DOHH2 (cell line): Measurements from ENCODE around the gene STXBP5L.

Experiments
- H3F3A ChIP-seq: fragments of 200-600 bp; sonication (generic), shearing (Covaris generic); 2 replicates; pipeline ENCODE4 v1.6.0; 2016; ENCODE audit warnings: antibody characterized with exemption, mild to moderate bottlenecking; ENCODE audit not compliant: control insufficient read depth, insufficient read depth
- H3K27ac ChIP-seq: fragments of 200-600 bp; sonication (generic); 2 replicates; pipeline ENCODE4 v1.5.1; 2014; ENCODE audit warnings: low read depth, mild to moderate bottlenecking, low read length, moderate library complexity
- H3K27me3 ChIP-seq: fragments of 200-600 bp; sonication (generic); 2 replicates; pipeline ENCODE4 v1.6.1; 2014; ENCODE audit warnings: mild to moderate bottlenecking, low read length, mixed read lengths; ENCODE audit not compliant: control insufficient read depth
- H3K36me3 ChIP-seq: fragments of 200-600 bp; sonication (generic); 2 replicates; pipeline ENCODE4 v1.6.1; 2014; ENCODE audit warnings: mild to moderate bottlenecking, low read length, moderate library complexity, mixed read lengths; ENCODE audit not compliant: control insufficient read depth
- H3K4me1 ChIP-seq: fragments of 200-600 bp; sonication (generic); 2 replicates; pipeline ENCODE4 v1.6.1; 2014; ENCODE audit warnings: mild to moderate bottlenecking, low read length, mixed read lengths; ENCODE audit not compliant: control insufficient read depth
- H3K4me2 ChIP-seq: fragments of 200-600 bp; sonication (generic); 2 replicates; pipeline ENCODE4 v1.6.0; 2014; ENCODE audit warnings: mild to moderate bottlenecking, low read length, moderate library complexity
- H3K4me3 ChIP-seq: fragments of 200-600 bp; sonication (generic); 2 replicates; pipeline ENCODE4 v1.5.1; 2014; ENCODE audit warnings: mild to moderate bottlenecking, low read length, mixed read lengths
- H3K79me2 ChIP-seq: fragments of 200-600 bp; sonication (generic); 2 replicates; pipeline ENCODE4 v1.6.1; 2014; ENCODE audit warnings: mild to moderate bottlenecking, low read length, mixed read lengths; ENCODE audit not compliant: control insufficient read depth
- H3K9me2 ChIP-seq: fragments of 200-600 bp; sonication (generic); replicated peaks from 2 replicates; pipeline ENCODE4 v1.6.1; 2014; ENCODE audit warnings: mild to moderate bottlenecking, low read length, mixed read lengths; ENCODE audit not compliant: control insufficient read depth
- H3K9me3 ChIP-seq: fragments of 200-600 bp; sonication (generic); 2 replicates; pipeline ENCODE4 v1.6.1; 2014; ENCODE audit warnings: antibody characterized with exemption, low read length, mixed read lengths; ENCODE audit not compliant: control insufficient read depth, insufficient read depth
- H4K20me1 ChIP-seq: fragments of 200-600 bp; sonication (generic); 2 replicates; pipeline ENCODE4 v1.6.0; 2014; ENCODE audit warnings: low read depth, mild to moderate bottlenecking, antibody characterized with exemption, low read length, moderate library complexity; ENCODE audit not compliant: control insufficient read depth, insufficient read depth
- EZH2phosphoT487 ChIP-seq: fragments of 200-600 bp; sonication (generic); IDR thresholded peaks from 2 replicates; pipeline ENCODE4 v1.6.1; 2017; ENCODE audit warnings: borderline replicate concordance, mild to moderate bottlenecking, antibody characterized with exemption, low read length, moderate library complexity, mixed read lengths
- TF ChIP-seq, protein P1 (sequence below): fragments of 200-600 bp; sonication (generic); IDR thresholded peaks from one replicate; pipeline ENCODE4 v1.5.1; 2014; ENCODE audit warnings: antibody characterized with exemption, mild to moderate bottlenecking, low read depth, low read length; ENCODE audit not compliant: poor library complexity, severe bottlenecking

The STXBP5L gene

DNA sequence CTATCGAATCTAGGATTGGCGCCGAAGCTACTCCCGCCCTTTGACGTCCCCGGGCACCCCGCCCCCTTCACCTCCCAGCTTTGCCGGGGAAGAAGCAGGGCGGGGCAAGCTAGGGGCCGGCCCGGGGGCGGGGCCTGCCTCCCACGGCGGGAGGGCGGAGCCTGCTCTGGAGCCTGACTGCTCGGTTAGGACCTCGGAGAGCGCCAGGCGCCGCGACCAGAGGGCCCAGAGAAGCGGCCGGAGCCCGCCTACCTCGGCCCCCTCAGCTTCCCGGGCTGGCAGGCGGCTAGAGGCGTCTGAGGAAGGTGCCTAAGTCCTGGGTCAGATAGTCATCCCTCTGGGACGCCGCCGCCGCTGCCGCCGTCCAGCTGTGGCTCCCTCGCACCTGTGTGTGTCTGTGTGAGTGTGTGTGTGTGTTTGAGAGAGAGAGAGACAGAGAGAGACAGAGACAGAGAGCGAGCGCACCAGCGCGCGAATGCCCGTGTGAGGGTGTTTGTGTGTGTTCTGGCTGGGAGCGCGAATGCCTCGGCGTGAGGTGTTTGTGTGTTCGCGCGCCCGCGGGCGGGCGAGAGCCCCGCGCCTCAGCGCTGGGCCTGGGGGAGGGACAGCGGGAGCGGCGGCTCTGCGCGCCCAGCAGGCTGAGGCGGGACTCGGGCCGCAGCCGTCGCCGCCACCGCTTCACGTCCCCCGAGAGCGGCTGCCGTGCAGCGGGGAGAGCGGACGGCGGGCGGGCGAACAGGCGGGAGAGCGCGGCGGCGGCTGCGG lies at the start of gene STXBP5L:
Gene STXBP5L (plus strand): TSS at position 176 of the 765 bp plus-strand sequence. CDS start 1,374 bp downstream, outside the sequence.
- no peaks in the 10 kb centered on the region for H3K9me3 ChIP-seq
- peak within 1 kb of the TSS; percentile 67 for H3K4me3 ChIP-seq
- peak within 1 kb of the TSS; percentile 69 for H3K4me2 ChIP-seq
- peaks cover 30% of the 10 kb centered on the region for H3K27me3 ChIP-seq
- H3K79me2 ChIP-seq, result no peaks in the 10 kb centered on the region
- H3K36me3 ChIP-seq, result no peaks in the 10 kb centered on the region
- H3K9me2 ChIP-seq, result no peaks in the 10 kb centered on the region
- TF ChIP-seq, protein P1, sequence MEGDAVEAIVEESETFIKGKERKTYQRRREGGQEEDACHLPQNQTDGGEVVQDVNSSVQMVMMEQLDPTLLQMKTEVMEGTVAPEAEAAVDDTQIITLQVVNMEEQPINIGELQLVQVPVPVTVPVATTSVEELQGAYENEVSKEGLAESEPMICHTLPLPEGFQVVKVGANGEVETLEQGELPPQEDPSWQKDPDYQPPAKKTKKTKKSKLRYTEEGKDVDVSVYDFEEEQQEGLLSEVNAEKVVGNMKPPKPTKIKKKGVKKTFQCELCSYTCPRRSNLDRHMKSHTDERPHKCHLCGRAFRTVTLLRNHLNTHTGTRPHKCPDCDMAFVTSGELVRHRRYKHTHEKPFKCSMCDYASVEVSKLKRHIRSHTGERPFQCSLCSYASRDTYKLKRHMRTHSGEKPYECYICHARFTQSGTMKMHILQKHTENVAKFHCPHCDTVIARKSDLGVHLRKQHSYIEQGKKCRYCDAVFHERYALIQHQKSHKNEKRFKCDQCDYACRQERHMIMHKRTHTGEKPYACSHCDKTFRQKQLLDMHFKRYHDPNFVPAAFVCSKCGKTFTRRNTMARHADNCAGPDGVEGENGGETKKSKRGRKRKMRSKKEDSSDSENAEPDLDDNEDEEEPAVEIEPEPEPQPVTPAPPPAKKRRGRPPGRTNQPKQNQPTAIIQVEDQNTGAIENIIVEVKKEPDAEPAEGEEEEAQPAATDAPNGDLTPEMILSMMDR, result no peak
- TF ChIP-seq EZH2phosphoT487, result peak; percentile 50; the same call in 1 of the 2 replicates
- H3K27ac ChIP-seq, result peak within 1 kb of the TSS; percentile 53
- no peaks in the 10 kb centered on the region for H3F3A ChIP-seq
- H3K4me1 ChIP-seq, result peaks cover 10% of the 10 kb centered on the region
- no peaks in the 10 kb centered on the region for H4K20me1 ChIP-seq

DNA sequence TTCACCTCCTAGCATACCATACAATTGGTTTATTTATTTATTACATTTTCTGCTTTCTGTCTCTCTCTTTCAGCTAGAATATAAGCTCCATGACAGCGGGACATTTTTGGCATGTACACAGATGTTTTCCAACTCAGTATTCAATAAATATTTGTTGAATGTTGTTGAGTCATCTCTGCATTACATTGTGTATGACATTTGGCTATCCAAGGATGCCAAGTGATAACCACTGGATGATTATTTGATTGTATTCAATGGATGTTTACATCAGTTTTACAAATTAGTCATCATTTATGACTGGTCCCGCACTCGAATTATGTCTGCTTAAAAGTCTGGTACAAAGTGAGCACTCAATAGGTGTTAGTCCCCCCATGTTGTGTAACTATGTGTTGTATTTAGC lies 49.5 kb upstream of the STXBP5L start:
- H3K4me3 ChIP-seq, result no peak overlapping the region
- H3F3A ChIP-seq, result no peaks in the 10 kb centered on the region
- no peak overlapping the region for H3K27ac ChIP-seq
- no peaks in the 10 kb centered on the region for H3K4me1 ChIP-seq
- H3K4me2 ChIP-seq, result no peak overlapping the region
- no peaks in the 10 kb centered on the region for H4K20me1 ChIP-seq
- no peaks in the 10 kb centered on the region for H3K79me2 ChIP-seq
- TF ChIP-seq, protein P1, result no peak
- H3K9me3 ChIP-seq, result no peaks in the 10 kb centered on the region
- no peaks in the 10 kb centered on the region for H3K9me2 ChIP-seq
- no peaks in the 10 kb centered on the region for H3K36me3 ChIP-seq
- H3K27me3 ChIP-seq, result no peaks in the 10 kb centered on the region; the same call in 1 of the 2 replicates

DNA sequence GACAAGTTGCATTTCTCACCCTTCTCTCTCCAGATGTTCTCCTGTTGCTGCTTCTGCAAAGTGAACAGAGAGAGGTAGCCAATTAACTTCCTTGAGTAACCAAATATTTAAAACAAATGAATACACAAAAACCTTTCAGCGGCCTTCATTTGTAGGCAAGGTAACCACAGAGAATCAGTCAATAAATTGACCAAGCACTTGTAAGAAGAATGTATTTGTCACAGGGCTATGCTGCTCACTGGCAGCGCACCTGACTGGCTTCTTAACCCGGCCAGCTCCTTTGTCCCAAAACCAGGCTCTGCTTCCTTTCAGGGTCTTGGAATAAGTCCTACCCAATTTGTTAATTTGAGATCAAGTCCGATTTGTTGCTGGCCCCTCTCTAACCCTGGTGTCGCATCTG lies 43.5 kb upstream of the STXBP5L start:
- Histone ChIP-seq H3K4me1 (no peaks in the 10 kb centered on the region), H3K4me3 (no peak overlapping the region), H3K79me2 (no peaks in the 10 kb centered on the region), H3F3A (no peaks in the 10 kb centered on the region), H3K27me3 (no peaks in the 10 kb centered on the region), H3K27ac (no peak overlapping the region), H3K4me2 (no peak overlapping the region), H3K9me2 (no peaks in the 10 kb centered on the region), H4K20me1 (no peaks in the 10 kb centered on the region), H3K36me3 (no peaks in the 10 kb centered on the region), H3K9me3 (no peaks in the 10 kb centered on the region)
- no peak for TF ChIP-seq EZH2phosphoT487
- TF ChIP-seq, protein P1, result no peak
